ENCODE measurements around the gene COL9A3.

Gene COL9A3

DNA sequence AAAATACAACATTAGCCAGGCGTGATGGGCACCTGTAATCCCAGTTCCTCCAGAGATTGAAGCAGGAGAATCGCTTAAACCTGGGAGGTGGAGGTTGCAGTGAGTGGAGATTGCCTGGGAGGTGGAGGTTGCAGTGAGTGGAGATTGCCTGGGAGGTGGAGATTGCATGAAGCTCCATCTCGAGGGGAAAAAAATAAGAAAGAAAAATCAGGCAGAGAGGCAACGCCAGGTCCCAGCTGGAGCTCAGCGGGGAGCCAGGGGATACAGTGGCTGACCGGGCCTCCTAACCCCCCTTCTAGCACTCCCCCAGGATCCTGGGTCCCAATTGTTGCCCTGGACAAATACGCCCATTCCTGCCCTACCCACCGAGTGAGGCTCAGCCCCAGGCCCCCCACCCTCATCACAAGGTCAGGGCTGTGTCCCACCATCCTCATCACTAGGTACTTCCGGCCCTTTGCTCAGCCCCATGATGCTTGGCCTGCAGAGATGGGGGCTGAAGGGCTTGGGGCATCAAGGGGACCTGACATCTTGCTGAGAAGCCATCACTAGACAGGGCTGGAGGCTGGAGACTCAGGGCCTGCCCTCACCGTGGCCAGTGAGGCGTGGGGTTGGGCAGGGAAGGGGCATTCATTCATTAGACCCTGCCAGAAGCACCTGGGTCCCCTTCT, 10.3 kb upstream of the COL9A3 start:
- no peak overlapping the region for H3K9ac ChIP-seq (ENCODE audit: low read depth, low read length)
- no peak overlapping the region for H3K27ac ChIP-seq (ENCODE audit: low read depth, low read length)
- peaks cover 6% of the 10 kb centered on the region; the same call in 1 of the 2 replicates for H3K4me1 ChIP-seq (ENCODE audit: control insufficient read depth, insufficient read depth, low read length)
- no peak overlapping the region for H3K4me3 ChIP-seq (ENCODE audit: low read depth, low read length)
- H3K36me3 ChIP-seq (ENCODE audit: control insufficient read depth, insufficient read depth, low read length) = peaks cover 31% of the 10 kb centered on the region
- H3K27me3 ChIP-seq (ENCODE audit: control insufficient read depth, insufficient read depth, low read length) = 0 out of 2 replicates have a peak, but pooled peaks cover 3% of the 10 kb centered on the region
- H3K9me3 ChIP-seq (ENCODE audit: control insufficient read depth, insufficient read depth, low read length) = no peaks in the 10 kb centered on the region

DNA sequence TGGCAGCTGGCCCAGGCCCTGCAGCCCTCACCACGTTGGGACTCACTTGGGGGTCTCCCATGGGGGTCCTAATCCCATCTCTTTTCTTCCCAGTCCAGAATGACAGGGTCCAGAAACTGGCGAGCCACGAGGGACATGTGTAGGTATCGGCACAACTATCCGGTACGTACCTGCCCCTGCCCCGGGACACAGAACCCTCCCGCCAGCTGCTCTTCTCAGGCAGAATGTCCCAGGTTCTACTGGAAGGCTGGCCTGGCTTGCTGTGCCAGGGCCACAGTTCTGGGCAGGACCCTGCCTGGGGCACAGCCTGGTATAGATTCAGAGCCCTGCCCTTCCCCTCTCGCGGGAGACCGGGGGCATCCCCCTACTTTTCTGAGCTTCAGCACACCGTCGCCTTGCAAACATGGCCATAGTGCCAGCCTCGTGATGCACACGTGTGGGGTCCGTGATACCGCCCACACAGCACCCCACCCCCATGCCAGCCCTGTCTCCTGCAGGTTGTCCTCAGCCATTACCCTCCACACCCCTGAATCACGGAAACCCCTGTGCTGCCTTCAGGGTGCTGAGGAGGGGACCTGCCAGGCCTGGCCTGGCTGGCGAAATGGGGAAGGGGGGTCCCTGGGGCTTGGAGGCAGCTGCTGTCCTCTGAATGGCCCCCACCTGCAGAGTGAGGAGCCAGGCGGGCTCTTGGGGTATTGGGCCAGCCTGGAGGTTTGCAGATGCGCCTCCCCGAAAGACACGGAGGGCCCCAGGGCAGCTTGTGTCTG, 9.2 kb upstream of the COL9A3 start:
- no peak overlapping the region for H3K27ac ChIP-seq (ENCODE audit: low read depth, low read length)
- no peaks in the 10 kb centered on the region for H3K9me3 ChIP-seq (ENCODE audit: control insufficient read depth, insufficient read depth, low read length)
- no peak overlapping the region for H3K9ac ChIP-seq (ENCODE audit: low read depth, low read length)
- peaks cover 6% of the 10 kb centered on the region; the same call in 1 of the 2 replicates for H3K4me1 ChIP-seq (ENCODE audit: control insufficient read depth, insufficient read depth, low read length)
- H3K4me3 ChIP-seq (ENCODE audit: low read depth, low read length) = no peak overlapping the region
- 0 out of 2 replicates have a peak, but pooled peaks cover 3% of the 10 kb centered on the region for H3K27me3 ChIP-seq (ENCODE audit: control insufficient read depth, insufficient read depth, low read length)
- peaks cover 41% of the 10 kb centered on the region for H3K36me3 ChIP-seq (ENCODE audit: control insufficient read depth, insufficient read depth, low read length)

GRCh38 chr20:62808211-62808865, 8.5 kb upstream of the COL9A3 start:
- no peak overlapping the region for H3K27ac ChIP-seq (ENCODE audit: low read depth, low read length)
- H3K4me3 ChIP-seq (ENCODE audit: low read depth, low read length) = no peak overlapping the region
- H3K9me3 ChIP-seq (ENCODE audit: control insufficient read depth, insufficient read depth, low read length) = no peaks in the 10 kb centered on the region
- peaks cover 45% of the 10 kb centered on the region for H3K36me3 ChIP-seq (ENCODE audit: control insufficient read depth, insufficient read depth, low read length)
- no peak overlapping the region for H3K9ac ChIP-seq (ENCODE audit: low read depth, low read length)
- H3K4me1 ChIP-seq (ENCODE audit: control insufficient read depth, insufficient read depth, low read length) = peaks cover 6% of the 10 kb centered on the region; the same call in 1 of the 2 replicates
- H3K27me3 ChIP-seq (ENCODE audit: control insufficient read depth, insufficient read depth, low read length) = 0 out of 2 replicates have a peak, but pooled peaks cover 3% of the 10 kb centered on the region

- no peaks in the 10 kb centered on the region for H3K27me3 ChIP-seq (ENCODE audit: control insufficient read depth, insufficient read depth, low read length)
- H3K4me1 ChIP-seq (ENCODE audit: control insufficient read depth, insufficient read depth, low read length) = peaks cover 6% of the 10 kb centered on the region; the same call in 1 of the 2 replicates
- no peak overlapping the region for H3K4me3 ChIP-seq (ENCODE audit: low read depth, low read length)
- peaks cover 48% of the 10 kb centered on the region for H3K36me3 ChIP-seq (ENCODE audit: control insufficient read depth, insufficient read depth, low read length)
- no peak overlapping the region for H3K27ac ChIP-seq (ENCODE audit: low read depth, low read length)
- no peak overlapping the region for H3K9ac ChIP-seq (ENCODE audit: low read depth, low read length)
- no peaks in the 10 kb centered on the region for H3K9me3 ChIP-seq (ENCODE audit: control insufficient read depth, insufficient read depth, low read length)
These were observed 7.1 kb upstream of the COL9A3 start for GRCh38 chr20:62809530-62810428.

DNA sequence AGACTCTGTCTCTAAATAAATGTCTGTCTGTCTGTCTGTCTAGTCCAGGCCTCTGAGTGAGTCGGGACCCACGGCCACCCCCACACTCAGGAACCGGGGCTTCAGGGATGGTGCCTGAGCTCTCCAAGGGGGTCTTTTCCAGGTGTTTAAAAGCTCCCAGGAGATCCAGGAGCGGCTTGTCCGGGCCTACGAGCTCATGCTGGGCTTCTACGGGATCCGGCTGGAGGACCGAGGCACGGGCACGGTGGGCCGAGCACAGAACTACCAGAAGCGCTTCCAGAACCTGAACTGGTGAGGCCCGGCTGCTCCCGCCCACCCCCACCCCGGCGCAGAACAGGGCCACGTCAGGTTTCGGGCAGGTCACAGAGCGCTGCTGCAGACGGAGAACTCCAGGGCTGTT, 5.5 kb upstream of the COL9A3 start:
- Histone ChIP-seq H3K4me3 (ENCODE audit: low read depth, low read length) (no peak overlapping the region), H3K9ac (ENCODE audit: low read depth, low read length) (no peak overlapping the region), H3K27ac (ENCODE audit: low read depth, low read length) (no peak overlapping the region), H3K4me1 (ENCODE audit: control insufficient read depth, insufficient read depth, low read length) (peaks cover 9% of the 10 kb centered on the region; the same call in 1 of the 2 replicates), H3K27me3 (ENCODE audit: control insufficient read depth, insufficient read depth, low read length) (peaks cover 3% of the 10 kb centered on the region; the same call in 1 of the 2 replicates), H3K36me3 (ENCODE audit: control insufficient read depth, insufficient read depth, low read length) (peaks cover 48% of the 10 kb centered on the region), H3K9me3 (ENCODE audit: control insufficient read depth, insufficient read depth, low read length) (no peaks in the 10 kb centered on the region)

- H3K27ac ChIP-seq (ENCODE audit: low read depth, low read length) = no peak overlapping the region
- no peaks in the 10 kb centered on the region for H3K9me3 ChIP-seq (ENCODE audit: control insufficient read depth, insufficient read depth, low read length)
- H3K27me3 ChIP-seq (ENCODE audit: control insufficient read depth, insufficient read depth, low read length) = peaks cover 6% of the 10 kb centered on the region; the same call in 1 of the 2 replicates
- peaks cover 48% of the 10 kb centered on the region for H3K36me3 ChIP-seq (ENCODE audit: control insufficient read depth, insufficient read depth, low read length)
- H3K4me3 ChIP-seq (ENCODE audit: low read depth, low read length) = no peak overlapping the region
- H3K9ac ChIP-seq (ENCODE audit: low read depth, low read length) = no peak overlapping the region
- H3K4me1 ChIP-seq (ENCODE audit: control insufficient read depth, insufficient read depth, low read length) = peaks cover 9% of the 10 kb centered on the region; the same call in 1 of the 2 replicates
These were observed 5.1 kb upstream of the COL9A3 start for GRCh38 chr20:62811720-62812119.

- peaks cover 9% of the 10 kb centered on the region; the same call in 1 of the 2 replicates for H3K4me1 ChIP-seq (ENCODE audit: control insufficient read depth, insufficient read depth, low read length)
- H3K9ac ChIP-seq (ENCODE audit: low read depth, low read length) = no peak overlapping the region
- no peaks in the 10 kb centered on the region for H3K9me3 ChIP-seq (ENCODE audit: control insufficient read depth, insufficient read depth, low read length)
- peaks cover 48% of the 10 kb centered on the region for H3K36me3 ChIP-seq (ENCODE audit: control insufficient read depth, insufficient read depth, low read length)
- H3K4me3 ChIP-seq (ENCODE audit: low read depth, low read length) = no peak overlapping the region
- no peak overlapping the region for H3K27ac ChIP-seq (ENCODE audit: low read depth, low read length)
- H3K27me3 ChIP-seq (ENCODE audit: control insufficient read depth, insufficient read depth, low read length) = peaks cover 6% of the 10 kb centered on the region
These were observed 4.5 kb upstream of the COL9A3 start for GRCh38 chr20:62812181-62812906.

- Histone ChIP-seq H3K4me3 (ENCODE audit: low read depth, low read length) (no peak overlapping the region), H3K4me1 (ENCODE audit: control insufficient read depth, insufficient read depth, low read length) (peaks cover 10% of the 10 kb centered on the region; the same call in 1 of the 2 replicates), H3K9ac (ENCODE audit: low read depth, low read length) (no peak overlapping the region), H3K27ac (ENCODE audit: low read depth, low read length) (no peak overlapping the region), H3K9me3 (ENCODE audit: control insufficient read depth, insufficient read depth, low read length) (no peaks in the 10 kb centered on the region), H3K36me3 (ENCODE audit: control insufficient read depth, insufficient read depth, low read length) (peaks cover 45% of the 10 kb centered on the region), H3K27me3 (ENCODE audit: control insufficient read depth, insufficient read depth, low read length) (peaks cover 9% of the 10 kb centered on the region)
These were observed 4.0 kb upstream of the COL9A3 start for GRCh38 chr20:62812907-62813200.

DNA sequence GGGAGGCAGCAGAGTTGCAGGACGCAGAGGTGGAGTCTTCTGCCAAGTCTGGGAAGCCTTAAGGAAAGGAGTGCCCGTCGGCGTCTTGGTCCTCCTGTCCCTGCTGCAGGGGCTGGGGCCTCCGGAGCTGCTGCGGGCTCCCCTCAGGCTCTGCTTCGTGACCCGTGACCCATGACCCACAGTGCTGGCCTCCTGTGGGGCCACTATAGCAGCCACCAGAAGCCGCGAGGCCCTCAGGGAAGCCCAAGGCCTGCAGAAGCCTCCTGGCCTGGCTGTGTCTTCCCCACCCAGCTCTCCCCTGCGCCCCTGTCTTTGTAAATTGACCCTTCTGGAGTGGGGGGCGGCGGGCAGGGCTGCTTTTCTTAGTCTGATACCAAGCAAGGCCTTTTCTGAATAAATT, 3.3 kb upstream of the COL9A3 start:
- H3K27ac ChIP-seq (ENCODE audit: low read depth, low read length) = no peak overlapping the region
- peaks cover 13% of the 10 kb centered on the region; the same call in 1 of the 2 replicates for H3K4me1 ChIP-seq (ENCODE audit: control insufficient read depth, insufficient read depth, low read length)
- H3K27me3 ChIP-seq (ENCODE audit: control insufficient read depth, insufficient read depth, low read length) = peaks cover 9% of the 10 kb centered on the region
- H3K9me3 ChIP-seq (ENCODE audit: control insufficient read depth, insufficient read depth, low read length) = no peaks in the 10 kb centered on the region
- H3K4me3 ChIP-seq (ENCODE audit: low read depth, low read length) = no peak overlapping the region
- H3K9ac ChIP-seq (ENCODE audit: low read depth, low read length) = no peak overlapping the region
- peaks cover 41% of the 10 kb centered on the region for H3K36me3 ChIP-seq (ENCODE audit: control insufficient read depth, insufficient read depth, low read length)
